Upper lobe of left lung (tissue), 4 donors: ENCODE data around the gene FARP1.

ENCODE experiments used
- CTCF ChIP-seq, 6 experiments: fragments of 450-650 bp in 4 of 6; fragments of 200-600 bp in 2 of 6; sonication (generic) in 2 of 6; IDR thresholded peaks; one replicate each; pipeline ENCODE4 v1.5.1; 2016 to 2019; ENCODE audit warnings: antibody characterized with exemption in 6 of 6
- EP300 ChIP-seq, 4 donors: sonication (generic); formaldehyde crosslinking; IDR thresholded peaks; one replicate each; pipeline ENCODE4 v1.5.1; 2017; ENCODE audit warnings: antibody characterized with exemption in 4 of 4, control low read depth in 2 of 4
- POLR2AphosphoS5 ChIP-seq, 2 donors: sonication (generic); formaldehyde crosslinking; IDR thresholded peaks; one replicate each; pipeline ENCODE4 v1.5.1; 2017; ENCODE audit warnings: antibody characterized with exemption in 2 of 2

GRCh38 chr13:98320561-98321105 lies 177.7 kb downstream of the FARP1 start:
- TF ChIP-seq CTCF (IDR thresholded peaks at IDR 0.05) (no peak), POLR2AphosphoS5 (IDR thresholded peaks at IDR 0.05) (no peak), EP300 (IDR thresholded peaks at IDR 0.05) (no peak)
